Neural progenitor cell (in vitro differentiated cells): Measurements from ENCODE around the gene STAG1. TPM values are rescaled to one million over a fixed set of nuclear protein-coding genes. Genes with fewer than 3 reads are reported as not detected.

Source experiments
- DNase-seq: peaks from one replicate; pipeline ENCODE4 v3.0.0-alpha.2; 2016; ENCODE audit warnings: low spot score
- H2AFZ ChIP-seq: fragments of 200-600 bp; sonication (generic); replicated peaks from 2 replicates; pipeline ENCODE4 v1.6.1; 2016; ENCODE audit warnings: antibody characterized with exemption
- H3F3A ChIP-seq: fragments of 200-600 bp; sonication (generic); 2 replicates; pipeline ENCODE4 v1.6.1; 2016; ENCODE audit warnings: antibody characterized with exemption, low read depth
- H3K27ac ChIP-seq: fragments of 200-600 bp; sonication (generic); 2 replicates; pipeline ENCODE4 v1.5.1; 2016; ENCODE audit warnings: mild to moderate bottlenecking
- H3K27me3 ChIP-seq: fragments of 200-600 bp; sonication (generic); 2 replicates; pipeline ENCODE4 v1.6.1; 2016; ENCODE audit warnings: mild to moderate bottlenecking, moderate library complexity
- H3K36me3 ChIP-seq: fragments of 200-600 bp; sonication (generic); 2 replicates; pipeline ENCODE4 v1.5.1; 2016
- H3K4me1 ChIP-seq: fragments of 200-600 bp; sonication (generic); 2 replicates; pipeline ENCODE4 v1.6.1; 2016; ENCODE audit warnings: mixed run types
- H3K4me2 ChIP-seq: fragments of 200-600 bp; sonication (generic); 2 replicates; pipeline ENCODE4 v1.6.1; 2016
- H3K4me3 ChIP-seq: fragments of 200-600 bp; sonication (generic); 2 replicates; pipeline ENCODE4 v1.5.1; 2016
- H3K79me2 ChIP-seq: fragments of 200-600 bp; sonication (generic); 2 replicates; pipeline ENCODE4 v1.6.1; 2016; ENCODE audit warnings: low read depth
- H3K9ac ChIP-seq: fragments of 200-600 bp; sonication (generic); 2 replicates; pipeline ENCODE4 v1.6.1; 2016
- H3K9me3 ChIP-seq: fragments of 200-600 bp; sonication (generic); 2 replicates; pipeline ENCODE4 v1.5.1; 2016; ENCODE audit warnings: low read depth
- H4K20me1 ChIP-seq: fragments of 200-600 bp; sonication (generic); 2 replicates; pipeline ENCODE4 v1.6.1; 2016; ENCODE audit warnings: low read depth
- H3K27ac Mint-ChIP-seq: 3 replicates; pipeline ENCODE4 v1.8.0; 2021; ENCODE audit warnings: mixed read lengths
- H3K27me3 Mint-ChIP-seq: 2 replicates; pipeline ENCODE4 v1.8.0; 2022; ENCODE audit warnings: low read depth, mild to moderate bottlenecking, inconsistent platforms, moderate library complexity, mixed read lengths; ENCODE audit not compliant: insufficient read depth
- H3K36me3 Mint-ChIP-seq: 3 replicates; pipeline ENCODE4 v1.8.0; 2021; ENCODE audit warnings: mixed read lengths
- H3K4me1 Mint-ChIP-seq: 3 replicates; pipeline ENCODE4 v1.8.0; 2021; ENCODE audit warnings: mixed read lengths
- H3K4me3 Mint-ChIP-seq: 3 replicates; pipeline ENCODE4 v1.8.0; 2021; ENCODE audit warnings: mild to moderate bottlenecking, moderate library complexity, mixed read lengths
- H3K9me3 Mint-ChIP-seq: 3 replicates; pipeline ENCODE4 v1.8.0; 2020; ENCODE audit warnings: mixed read lengths
- EZH2 ChIP-seq: fragments of 200-600 bp; sonication (generic); IDR thresholded peaks from 2 replicates; pipeline ENCODE4 v1.6.1; 2017; ENCODE audit warnings: antibody characterized with exemption, mild to moderate bottlenecking, moderate library complexity
- EZH2phosphoT487 ChIP-seq: fragments of 200-600 bp; sonication (generic); IDR thresholded peaks from 2 replicates; pipeline ENCODE4 v1.6.1; 2017; ENCODE audit warnings: antibody characterized with exemption
- total RNA-seq: library from RNA; depleted of rRNA; stranded (reverse); fragments of >200 nt; gene quantifications from 2 replicates; pipeline ENCODE4 v1.2.3, GENCODE V29; 2015; ENCODE audit warnings: low replicate concordance
- TF ChIP-seq, protein P1 (sequence below): fragments of 200-600 bp; sonication (generic); IDR thresholded peaks from 2 replicates; pipeline ENCODE4 v1.5.1; 2017; ENCODE audit warnings: antibody characterized with exemption, mild to moderate bottlenecking

The STAG1 gene
- total RNA-seq, 1 donor from 2014 or later = 38.3 TPM

DNA sequence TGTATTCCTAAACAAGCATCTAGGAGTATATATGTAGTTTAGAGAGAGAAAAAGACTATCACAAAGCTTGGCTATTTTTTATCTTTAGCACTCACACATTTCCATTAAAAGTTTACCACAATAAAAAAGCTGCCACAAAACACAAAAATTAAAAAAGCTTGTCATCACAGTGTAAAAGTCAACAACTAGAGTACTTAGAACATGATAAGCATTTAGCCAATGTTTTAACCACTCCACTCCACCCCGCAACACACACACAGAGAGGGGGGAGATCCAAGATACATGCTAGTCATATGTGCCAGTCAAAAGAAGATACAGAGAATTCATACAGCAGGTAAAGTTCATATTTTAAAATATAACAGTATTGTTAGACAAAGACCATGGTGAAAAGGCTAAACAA is 79.7 kb downstream of the STAG1 start:
- Mint-ChIP-seq H3K9me3 (no peaks in the 10 kb centered on the region), H3K36me3 (peaks cover 11% of the 10 kb centered on the region), H3K4me3 (no peak overlapping the region), H3K4me1 (no peaks in the 10 kb centered on the region), H3K27me3 (peaks cover 2% of the 10 kb centered on the region), H3K27ac (no peak overlapping the region)
- H3K27me3 ChIP-seq = no peaks in the 10 kb centered on the region
- H3K4me1 ChIP-seq = no peaks in the 10 kb centered on the region
- H3K27ac ChIP-seq = no peak overlapping the region
- H3K4me2 ChIP-seq = no peak overlapping the region
- H3K79me2 ChIP-seq = peaks cover 93% of the 10 kb centered on the region
- no peaks in the 10 kb centered on the region for H4K20me1 ChIP-seq
- H3K4me3 ChIP-seq = no peak overlapping the region
- H3K36me3 ChIP-seq = no peaks in the 10 kb centered on the region
- DNase-seq = no peak
- no peak overlapping the region for H2AFZ ChIP-seq
- TF ChIP-seq EZH2 (no peak), EZH2phosphoT487 (no peak)
- TF ChIP-seq, protein P1, sequence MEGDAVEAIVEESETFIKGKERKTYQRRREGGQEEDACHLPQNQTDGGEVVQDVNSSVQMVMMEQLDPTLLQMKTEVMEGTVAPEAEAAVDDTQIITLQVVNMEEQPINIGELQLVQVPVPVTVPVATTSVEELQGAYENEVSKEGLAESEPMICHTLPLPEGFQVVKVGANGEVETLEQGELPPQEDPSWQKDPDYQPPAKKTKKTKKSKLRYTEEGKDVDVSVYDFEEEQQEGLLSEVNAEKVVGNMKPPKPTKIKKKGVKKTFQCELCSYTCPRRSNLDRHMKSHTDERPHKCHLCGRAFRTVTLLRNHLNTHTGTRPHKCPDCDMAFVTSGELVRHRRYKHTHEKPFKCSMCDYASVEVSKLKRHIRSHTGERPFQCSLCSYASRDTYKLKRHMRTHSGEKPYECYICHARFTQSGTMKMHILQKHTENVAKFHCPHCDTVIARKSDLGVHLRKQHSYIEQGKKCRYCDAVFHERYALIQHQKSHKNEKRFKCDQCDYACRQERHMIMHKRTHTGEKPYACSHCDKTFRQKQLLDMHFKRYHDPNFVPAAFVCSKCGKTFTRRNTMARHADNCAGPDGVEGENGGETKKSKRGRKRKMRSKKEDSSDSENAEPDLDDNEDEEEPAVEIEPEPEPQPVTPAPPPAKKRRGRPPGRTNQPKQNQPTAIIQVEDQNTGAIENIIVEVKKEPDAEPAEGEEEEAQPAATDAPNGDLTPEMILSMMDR = no peak
- H3K9me3 ChIP-seq = no peaks in the 10 kb centered on the region
- no peak overlapping the region for H3K9ac ChIP-seq
- H3F3A ChIP-seq = peaks cover 5% of the 10 kb centered on the region

GRCh38 chr3:136671921-136672320 is 80.3 kb downstream of the STAG1 start:
- TF ChIP-seq, protein P1 = no peak
- TF ChIP-seq EZH2phosphoT487 (no peak), EZH2 (no peak)
- peaks cover 93% of the 10 kb centered on the region for H3K79me2 ChIP-seq
- Mint-ChIP-seq H3K4me3 (no peak overlapping the region), H3K4me1 (no peaks in the 10 kb centered on the region), H3K36me3 (peaks cover 14% of the 10 kb centered on the region), H3K9me3 (no peaks in the 10 kb centered on the region), H3K27ac (no peak overlapping the region), H3K27me3 (peaks cover 2% of the 10 kb centered on the region)
- no peak overlapping the region for H3K27ac ChIP-seq
- no peaks in the 10 kb centered on the region for H3K4me1 ChIP-seq
- H3K36me3 ChIP-seq = no peaks in the 10 kb centered on the region
- H3K4me3 ChIP-seq = no peak overlapping the region
- no peak overlapping the region for H2AFZ ChIP-seq
- H3K4me2 ChIP-seq = no peak overlapping the region
- H3K9me3 ChIP-seq = no peaks in the 10 kb centered on the region
- no peak for DNase-seq
- no peaks in the 10 kb centered on the region for H4K20me1 ChIP-seq
- H3K27me3 ChIP-seq = no peaks in the 10 kb centered on the region
- no peak overlapping the region for H3K9ac ChIP-seq
- peaks cover 5% of the 10 kb centered on the region for H3F3A ChIP-seq

- no peak overlapping the region for H3K4me3 Mint-ChIP-seq
- peaks cover 5% of the 10 kb centered on the region for H3F3A ChIP-seq
- peaks cover 4% of the 10 kb centered on the region for H3K4me1 Mint-ChIP-seq
Measured at GRCh38 chr3:136670166-136670565, 82.0 kb downstream of the STAG1 start.

More at GRCh38 chr3:136670166-136670565, 82.0 kb downstream of the STAG1 start:
- H3K9me3 Mint-ChIP-seq = no peaks in the 10 kb centered on the region
- peaks cover under 1% of the 10 kb centered on the region for H3K4me1 ChIP-seq
- TF ChIP-seq, protein P1 = no peak
- TF ChIP-seq EZH2 (no peak), EZH2phosphoT487 (no peak)
- peaks cover 91% of the 10 kb centered on the region for H3K79me2 ChIP-seq
- no peaks in the 10 kb centered on the region for H4K20me1 ChIP-seq
- H3K27ac Mint-ChIP-seq = no peak overlapping the region
- H3K27ac ChIP-seq = no peak overlapping the region
- no peaks in the 10 kb centered on the region for H3K9me3 ChIP-seq
- H3K27me3 Mint-ChIP-seq = peaks cover 2% of the 10 kb centered on the region
- DNase-seq = no peak
- no peak overlapping the region for H3K4me2 ChIP-seq
- H2AFZ ChIP-seq = no peak overlapping the region
- peaks cover 14% of the 10 kb centered on the region for H3K36me3 Mint-ChIP-seq
- no peaks in the 10 kb centered on the region for H3K27me3 ChIP-seq
- no peak overlapping the region for H3K4me3 ChIP-seq
- H3K36me3 ChIP-seq = no peaks in the 10 kb centered on the region
- H3K9ac ChIP-seq = no peak overlapping the region
